Measurements from ENCODE around the gene SETD1A.

Gene SETD1A

DNA sequence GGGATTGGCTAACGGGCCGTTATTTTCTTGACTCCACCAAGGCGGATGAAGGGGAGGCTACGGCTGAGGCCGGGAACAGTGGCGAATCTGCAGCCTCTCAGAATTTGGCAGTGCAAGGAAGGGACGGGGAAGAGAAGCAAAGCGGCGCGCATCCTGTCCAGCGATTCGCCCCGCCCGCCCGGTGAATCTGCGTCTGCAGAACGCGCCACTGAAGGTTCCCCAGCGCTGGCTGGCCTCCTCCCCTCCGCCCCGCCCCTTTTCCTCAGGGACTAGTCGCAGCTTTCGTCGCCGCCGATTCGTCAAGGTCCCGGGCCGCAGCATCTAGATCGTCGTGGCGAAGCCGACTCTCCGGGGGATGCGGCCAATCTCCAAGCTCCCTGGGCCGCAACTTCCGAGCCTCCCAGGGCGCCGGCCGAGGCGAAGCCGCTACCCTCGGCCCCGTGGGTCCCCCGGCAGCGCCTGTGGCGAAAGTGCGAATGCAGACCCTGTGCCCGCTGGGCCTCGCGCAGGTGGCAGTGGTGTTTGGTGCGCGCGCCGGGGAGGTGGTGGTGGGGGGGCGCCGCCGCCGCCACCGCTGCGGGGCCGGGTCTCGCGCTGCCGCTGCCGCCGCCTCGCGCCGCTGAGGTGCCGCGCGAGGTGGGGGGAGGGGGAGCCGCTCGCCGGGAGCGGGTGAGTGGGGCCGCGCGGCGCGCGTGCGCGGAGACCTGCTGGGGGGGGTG, at the start of gene SETD1A:
TSS of gene SETD1A (plus strand) at position 299 of the 719 bp plus-strand sequence. CDS start 978 bp downstream, outside the sequence.
- peak; percentile 90 to 97 for DNase-seq (ENCODE audit: low read depth in 2 of 2)

DNA sequence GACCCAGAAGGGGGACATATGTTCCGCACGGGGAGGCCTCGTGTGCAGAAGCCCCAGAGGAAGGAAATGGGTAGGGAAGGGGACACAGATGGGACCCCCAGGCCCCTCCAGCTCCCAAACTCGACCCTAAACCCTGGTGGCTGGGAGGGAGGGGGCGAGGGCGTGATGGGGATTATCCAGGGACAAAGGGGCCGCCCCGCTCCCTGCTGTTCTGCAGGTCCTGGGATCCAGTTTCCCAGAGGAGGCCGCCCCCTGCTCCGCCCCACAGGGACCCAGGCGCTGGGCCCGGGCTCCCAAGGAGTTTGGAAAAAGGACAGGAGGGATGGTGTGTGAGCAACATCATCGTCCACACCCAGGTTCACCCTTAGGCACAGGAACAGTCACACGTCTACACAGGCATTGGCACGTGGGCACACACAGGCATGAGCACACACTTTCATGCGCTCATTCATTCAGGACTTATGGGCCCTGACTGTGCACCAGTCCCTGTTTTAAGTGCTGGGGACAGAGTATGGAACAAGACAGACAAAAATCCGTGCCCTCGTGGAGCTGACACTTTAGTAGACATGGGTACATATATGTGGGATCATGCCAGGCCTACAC, 47.0 kb upstream of the SETD1A start:
- DNase-seq (ENCODE audit: low read depth in 2 of 2) = no peak

DNA sequence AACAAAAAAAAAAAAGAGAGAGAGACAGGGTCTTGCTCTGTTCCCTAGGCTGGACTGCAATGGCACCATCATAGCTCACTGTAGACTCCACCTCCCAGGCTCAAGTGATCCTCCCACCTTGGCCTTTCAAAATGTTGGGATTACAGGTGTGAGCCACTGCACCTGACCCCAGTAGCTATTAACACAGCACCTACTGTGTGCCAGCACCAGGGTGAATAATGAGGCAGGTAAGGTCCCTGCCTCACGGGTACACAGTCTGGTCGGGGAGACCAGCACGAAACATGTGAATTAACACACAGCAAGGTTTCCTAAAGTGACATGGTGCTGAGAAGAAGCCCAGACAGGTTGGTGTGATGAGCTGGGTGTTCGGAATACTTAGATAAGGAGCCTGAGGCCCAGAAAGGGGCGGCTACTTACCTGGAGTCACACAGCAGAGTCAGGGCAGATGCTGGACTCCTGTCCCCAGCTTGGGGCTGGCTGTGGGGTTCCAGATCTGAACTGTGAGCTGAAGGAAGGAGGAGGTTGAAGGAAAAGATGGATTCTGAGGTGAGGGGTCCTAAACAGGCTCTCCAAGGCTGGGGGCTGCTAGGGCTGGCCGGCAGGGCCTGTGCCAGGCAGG, 44.7 kb upstream of the SETD1A start:
- no peak for DNase-seq (ENCODE audit: low read depth in 2 of 2)

DNA sequence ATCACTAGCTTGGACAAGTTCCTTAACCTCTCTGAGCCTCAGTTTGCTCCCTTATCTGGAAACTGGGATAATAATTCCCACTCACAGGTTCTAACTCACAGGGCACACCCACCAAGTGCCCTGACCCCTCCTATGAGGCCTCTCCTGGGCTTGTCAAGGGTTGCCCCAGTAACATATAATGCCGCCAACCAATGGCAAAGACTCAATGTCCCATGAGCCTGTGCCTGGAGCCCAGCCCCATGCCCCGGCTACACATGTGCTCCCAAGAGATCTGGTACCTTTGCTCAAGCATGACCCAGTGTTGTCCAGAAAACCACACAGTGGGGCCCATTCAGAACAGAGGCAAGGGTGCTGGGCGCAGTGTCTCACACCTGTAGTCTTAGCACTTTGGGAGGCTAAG, 42.7 kb upstream of the SETD1A start:
- DNase-seq (ENCODE audit: low read depth in 2 of 2) = no peak

DNA sequence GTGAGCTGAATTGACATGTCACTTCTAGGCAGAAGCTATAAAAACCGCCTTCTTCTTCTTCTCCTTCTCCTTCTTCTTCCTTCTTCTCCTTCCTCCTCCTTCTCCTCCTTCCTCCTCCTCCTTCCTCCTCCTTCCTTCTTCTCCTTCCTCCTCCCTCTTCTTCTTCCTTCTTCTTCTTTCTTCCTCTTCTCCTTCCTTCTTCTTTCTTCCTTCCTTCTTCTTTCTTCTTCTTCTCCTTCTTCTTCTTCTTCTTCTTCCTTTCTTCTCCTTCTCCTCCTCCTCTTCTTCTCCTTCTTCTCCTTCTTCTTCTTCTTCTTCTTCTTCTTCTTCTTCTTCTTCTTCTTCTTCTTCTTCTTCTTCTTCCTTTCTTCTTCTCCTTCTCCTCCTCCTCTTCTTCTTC, 38.9 kb upstream of the SETD1A start:
- DNase-seq (ENCODE audit: low read depth in 2 of 2) = no peak

DNA sequence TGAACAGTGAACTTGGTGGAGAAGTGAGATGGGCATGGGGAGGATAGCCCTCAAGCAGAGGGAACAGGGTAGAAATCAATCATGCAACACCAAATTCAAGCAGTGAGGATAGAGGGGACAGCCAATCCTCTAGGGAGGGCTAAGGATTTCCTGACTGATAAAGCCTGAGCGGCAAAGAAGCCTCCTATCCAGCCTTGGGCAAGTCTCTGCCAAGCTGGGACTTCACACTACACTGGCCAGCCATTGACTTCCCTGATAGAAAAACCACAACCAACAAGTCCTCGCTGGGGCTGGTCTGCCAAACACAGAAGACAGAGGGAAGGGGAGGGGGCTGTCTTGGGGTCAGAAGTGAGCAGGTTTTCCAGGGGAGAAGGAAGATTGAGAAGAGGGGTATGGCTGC, 36.7 kb upstream of the SETD1A start:
- no peak for DNase-seq (ENCODE audit: low read depth in 2 of 2)

DNA sequence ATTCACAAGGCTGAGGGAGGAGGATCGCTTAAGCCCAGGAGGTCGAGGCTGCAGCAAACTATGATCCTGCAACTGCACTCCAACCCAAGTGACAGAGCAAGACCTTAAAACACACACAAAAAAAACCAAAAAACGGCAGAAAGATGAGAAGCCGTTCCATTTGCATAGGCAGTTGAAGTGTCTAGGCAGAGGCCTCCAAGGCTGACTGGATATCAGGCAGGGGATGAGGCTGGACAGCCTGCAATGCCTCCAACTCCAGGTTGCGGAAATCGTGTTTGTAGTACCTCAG, 36.2 kb upstream of the SETD1A start:
- no peak for DNase-seq (ENCODE audit: low read depth in 2 of 2)

DNA sequence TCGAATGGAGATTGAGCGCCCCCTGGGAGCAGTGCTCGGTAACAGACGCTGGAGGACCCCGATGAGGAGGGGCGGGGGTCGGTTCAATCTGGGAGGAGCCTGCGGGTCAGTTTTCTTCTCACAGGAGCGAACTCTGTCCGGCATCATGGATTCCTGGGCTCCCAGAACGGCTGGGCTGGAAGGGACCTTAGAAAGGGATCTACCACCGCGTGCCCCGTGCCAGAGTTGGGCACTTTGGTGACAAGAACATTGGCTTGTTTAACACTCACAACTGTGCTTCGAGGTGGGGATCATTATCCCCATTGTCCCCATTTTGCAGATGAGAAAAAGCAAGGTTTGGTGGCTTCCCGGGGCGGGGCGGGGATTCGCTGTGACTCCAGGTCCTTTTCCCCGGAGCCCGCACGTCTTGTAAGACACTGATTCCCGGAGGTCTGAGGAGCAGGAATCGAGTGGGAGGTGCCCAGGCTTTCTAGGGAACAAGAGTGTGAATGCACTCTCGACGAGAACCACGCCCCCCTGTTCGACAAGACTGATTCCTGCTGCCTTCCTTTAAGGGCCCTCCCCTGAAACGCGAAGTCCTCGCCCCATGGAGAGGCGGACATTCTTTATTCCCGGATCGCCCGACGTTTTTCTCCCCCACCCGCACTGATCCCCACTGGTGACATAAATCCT, 35.7 kb upstream of the SETD1A start:
- DNase-seq (ENCODE audit: low read depth in 2 of 2) = peak; percentile 67 to 86

DNA sequence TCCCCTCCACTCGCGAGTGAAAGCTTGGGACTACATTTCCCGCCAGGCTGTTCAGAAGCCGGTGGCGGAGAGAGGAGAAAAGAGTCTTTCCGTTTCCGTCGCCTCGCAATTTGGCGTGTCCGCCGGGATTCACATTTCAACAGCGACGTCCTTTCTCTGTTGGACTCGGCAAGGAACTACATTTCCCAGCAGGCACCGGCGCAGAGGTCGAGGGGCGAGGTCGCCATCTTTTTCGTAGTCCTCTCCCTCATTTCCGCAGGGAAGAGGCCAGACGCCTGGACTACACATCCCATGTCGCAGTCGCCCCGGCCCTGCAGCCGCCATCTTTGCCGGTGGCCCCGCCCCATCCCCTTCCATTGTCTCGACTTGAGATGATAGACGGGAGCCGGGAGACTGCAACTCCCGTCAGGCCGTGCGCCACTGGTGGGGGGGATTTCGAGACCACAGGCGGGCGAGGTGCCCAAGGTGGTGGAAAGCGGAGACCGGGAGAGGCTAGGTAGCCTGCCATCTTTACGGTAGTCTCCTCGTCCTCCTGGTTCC, 35.1 kb upstream of the SETD1A start:
- DNase-seq (ENCODE audit: low read depth in 2 of 2) = peak; percentile 99 to 100

DNA sequence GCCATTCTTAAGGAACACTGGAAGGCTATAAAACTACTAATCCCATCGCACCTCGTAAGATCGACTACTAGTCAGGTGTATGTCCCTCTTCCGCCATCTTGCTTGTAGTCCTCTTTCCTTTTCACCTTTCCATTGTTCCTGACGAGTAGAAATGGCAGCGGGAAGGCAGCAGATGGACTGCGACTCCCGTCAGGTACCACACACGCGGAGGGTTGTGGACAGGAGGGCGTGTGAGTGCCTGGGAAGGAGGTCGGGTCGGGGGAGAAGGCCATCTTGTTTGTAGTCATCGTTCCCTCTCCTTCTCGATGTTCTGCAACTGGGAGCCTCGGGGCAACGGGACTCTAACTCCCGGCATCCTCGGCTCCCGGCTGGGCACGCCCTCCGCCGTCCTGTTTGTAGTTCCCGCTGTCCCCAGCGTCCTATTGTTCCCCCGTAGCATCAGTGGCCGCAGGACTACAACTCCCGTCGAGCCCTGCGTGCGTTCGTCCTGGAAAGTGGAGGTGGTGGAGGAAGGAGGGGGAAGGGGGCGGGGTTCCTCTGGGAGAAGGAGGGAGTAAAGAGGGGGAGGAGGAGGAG, 34.5 kb upstream of the SETD1A start:
- DNase-seq (ENCODE audit: low read depth in 2 of 2) = peak; percentile 94 to 97

DNA sequence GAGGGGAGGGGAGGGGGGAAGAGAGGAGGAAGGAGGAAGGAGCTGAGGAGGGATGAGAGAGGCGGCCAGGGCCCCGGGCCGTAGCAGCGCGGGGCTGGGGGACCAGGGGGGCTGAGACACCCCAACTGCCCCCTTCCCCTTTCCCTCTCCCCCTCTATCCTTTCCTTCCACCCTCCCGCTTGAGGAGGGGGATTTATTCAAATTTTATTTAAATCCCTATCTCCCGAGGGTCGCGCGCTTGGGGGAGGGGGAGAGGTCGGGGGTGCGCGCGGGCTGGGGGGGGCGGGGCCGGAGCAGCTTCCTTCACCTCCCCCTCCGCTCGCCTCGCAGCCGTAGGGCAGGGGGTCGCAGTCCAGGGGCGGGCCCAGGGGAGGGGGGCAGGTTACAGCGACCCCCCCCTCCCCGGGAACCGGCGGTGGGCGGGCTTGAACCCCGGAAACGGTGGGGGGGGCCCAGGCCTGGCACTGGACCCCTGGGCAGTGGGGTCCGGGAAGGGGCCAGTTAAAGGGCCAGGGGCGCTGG, 33.9 kb upstream of the SETD1A start, which contains the start of gene FBXL19:
TSS of gene FBXL19 (plus strand) at position 19 of the 522 bp plus-strand sequence. CDS start 2,183 bp downstream, outside the sequence.
- no peak for DNase-seq (ENCODE audit: low read depth in 2 of 2)

DNA sequence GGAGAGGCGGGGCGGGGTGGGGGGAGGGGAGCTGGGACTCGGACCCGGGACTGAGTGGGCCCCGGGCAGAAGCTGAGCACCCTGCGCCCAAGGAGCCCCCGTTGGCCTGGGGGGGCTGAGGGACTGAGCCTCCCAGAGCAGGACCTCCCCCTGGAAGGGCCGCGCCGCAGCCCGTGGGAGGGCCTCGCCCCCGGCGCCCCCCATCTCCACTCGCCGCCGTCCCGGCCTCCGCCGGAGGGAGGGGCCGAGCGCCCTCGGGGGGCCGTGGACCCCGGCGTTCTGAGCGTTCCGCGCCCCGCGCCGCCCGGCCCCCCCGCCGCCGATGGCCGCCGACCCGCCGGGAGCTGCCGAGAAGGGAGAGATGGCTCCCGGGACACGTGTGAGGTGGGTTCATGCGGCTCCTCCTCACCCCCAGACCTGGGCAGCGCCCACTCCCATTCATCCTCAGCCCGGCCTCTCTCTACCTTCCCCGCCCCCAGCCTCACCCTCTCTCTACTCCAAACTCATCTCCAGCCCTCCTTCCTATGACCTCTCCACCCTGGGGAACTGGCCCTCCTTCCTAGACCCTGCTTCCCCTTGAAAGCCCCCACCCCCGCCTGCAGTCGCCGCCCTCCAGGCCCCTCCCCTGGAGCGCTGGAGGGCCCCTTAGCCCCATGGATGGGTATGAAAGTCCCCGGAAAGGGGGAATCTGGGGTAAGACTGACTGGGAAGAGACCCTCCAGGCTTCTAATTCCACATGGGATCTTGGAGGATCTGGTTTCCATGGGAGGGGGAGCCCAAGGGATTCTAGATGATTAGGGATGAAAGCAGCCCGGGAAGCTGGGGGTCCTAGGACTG, 33.3 kb upstream of the SETD1A start:
- DNase-seq (ENCODE audit: low read depth in 2 of 2) = no peak

DNA sequence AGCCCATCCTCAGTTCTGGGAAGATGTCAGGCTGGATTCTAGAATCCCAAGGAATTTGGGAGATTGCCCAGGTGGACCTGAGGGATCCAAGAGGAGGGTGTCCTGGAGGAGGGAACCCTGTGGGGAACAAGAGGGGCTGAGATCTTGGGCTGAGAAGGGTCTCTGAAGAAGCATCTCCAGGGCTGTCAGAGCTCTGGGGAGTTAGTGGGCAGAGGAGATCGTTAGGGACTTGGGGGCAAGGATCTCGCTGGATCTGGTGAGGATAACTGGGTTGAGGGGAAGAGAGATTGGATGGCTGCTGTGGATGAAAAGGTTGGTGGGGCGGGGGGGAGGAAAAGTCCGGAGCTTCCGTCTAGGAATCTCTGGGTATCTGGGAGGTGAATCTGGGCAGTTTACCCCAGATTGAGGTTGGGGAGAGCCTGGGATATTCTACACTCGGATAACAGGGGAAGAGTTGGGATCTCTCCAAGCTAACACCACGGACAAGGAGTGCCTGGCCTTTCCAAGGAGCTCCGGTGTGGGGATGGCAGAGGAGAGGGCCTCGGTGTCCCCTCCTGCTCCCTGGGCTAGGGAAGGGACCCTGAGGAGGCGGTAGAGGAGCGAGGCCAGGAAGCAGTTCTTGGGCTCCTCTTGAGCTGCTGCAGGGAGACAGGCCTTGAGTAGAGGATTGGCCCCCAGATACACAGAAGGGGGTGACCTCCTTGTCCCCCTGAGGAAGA, 32.5 kb upstream of the SETD1A start:
- no peak for DNase-seq (ENCODE audit: low read depth in 2 of 2)

DNA sequence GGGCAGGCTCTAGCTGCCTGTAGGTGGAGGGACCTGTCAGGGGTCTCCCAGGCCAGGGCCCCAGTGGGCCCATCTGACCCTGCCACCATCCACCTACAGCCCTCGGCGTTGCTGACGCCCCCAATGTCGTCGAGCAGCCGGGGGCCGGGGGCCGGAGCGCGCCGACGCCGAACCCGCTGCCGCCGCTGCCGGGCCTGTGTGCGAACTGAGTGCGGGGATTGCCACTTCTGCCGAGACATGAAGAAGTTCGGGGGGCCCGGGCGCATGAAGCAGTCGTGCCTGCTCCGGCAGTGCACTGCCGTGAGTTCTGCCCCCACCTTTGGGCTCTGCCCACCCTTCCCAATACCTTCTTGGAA, 31.9 kb upstream of the SETD1A start:
- no peak for DNase-seq (ENCODE audit: low read depth in 2 of 2)

DNA sequence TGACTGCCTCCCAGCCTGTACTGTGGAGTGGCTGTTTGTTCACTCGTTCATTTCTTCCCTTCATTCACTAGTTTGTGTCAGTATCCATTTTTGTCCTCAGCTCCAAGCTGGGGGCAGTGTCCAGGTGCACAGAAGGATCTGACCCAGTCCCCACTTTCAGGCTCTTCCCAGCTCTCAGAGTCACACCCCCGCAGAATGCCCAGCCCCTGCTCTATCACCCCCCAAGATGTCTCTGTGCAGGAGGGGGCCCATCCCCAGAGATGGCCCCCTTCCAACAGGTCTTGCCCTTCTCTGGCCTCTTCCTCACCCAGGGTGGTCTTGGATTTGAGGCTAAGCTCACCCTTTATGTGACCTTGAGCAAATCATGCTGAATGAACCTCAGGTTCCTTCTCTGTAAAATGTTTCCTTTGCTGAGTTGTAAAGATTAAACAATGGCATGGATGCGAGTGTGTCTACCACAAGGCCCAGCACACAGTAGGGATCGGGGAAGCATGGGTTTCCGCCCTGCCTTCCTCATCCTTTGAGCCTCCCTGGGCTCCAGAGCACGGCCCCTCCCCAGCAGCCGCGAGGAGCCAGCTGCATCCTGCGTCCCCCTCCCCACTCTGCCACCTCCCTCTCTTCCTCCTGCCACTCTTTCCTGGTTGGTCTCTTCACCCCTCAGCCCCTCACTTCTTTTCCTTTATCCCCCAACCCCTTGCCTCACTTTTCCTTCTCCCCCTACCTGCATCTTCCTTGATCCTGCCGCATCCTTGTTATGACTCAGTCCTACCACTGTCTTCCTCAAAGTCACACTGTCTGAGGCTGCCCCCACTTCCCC, 31.4 kb upstream of the SETD1A start:
- no peak for DNase-seq (ENCODE audit: low read depth in 2 of 2)

DNA sequence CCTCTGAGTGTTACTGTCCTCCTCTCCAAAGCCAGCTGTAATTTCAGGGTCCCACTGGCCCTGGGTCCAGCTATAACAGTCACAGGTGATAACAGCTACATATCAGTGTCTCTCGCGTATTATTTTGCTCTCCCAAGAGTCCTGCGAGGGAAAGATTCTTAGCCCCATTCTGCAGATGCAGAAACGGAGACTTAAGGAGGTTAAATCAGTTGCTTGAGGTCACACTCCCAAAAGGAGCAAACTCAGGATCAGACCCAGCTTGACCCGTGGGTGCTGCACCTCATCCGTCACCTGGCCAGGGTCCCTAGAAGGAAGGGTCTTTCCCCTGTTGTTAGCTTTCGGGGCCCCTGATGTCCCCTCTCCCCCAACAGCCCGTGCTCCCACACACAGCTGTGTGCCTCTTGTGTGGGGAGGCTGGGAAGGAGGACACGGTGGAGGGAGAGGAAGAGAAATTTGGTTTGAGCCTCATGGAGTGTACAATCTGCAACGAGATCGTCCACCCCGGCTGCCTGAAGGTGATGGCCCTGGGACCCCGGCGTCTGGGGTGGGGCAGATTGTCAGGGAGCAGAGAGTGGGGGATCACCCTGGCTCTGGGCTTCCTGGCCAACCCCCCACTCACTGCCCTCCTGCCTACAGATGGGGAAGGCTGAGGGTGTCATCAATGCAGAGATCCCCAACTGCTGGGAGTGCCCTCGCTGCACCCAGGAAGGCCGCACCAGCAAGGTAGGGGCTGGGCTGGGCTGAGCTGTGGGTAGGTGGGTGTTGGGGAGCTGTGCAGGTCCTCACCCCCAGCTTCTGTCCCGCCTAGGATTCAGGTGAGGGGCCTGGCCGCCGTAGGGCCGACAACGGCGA, 30.4 kb upstream of the SETD1A start:
- DNase-seq (ENCODE audit: low read depth in 2 of 2) = no peak

DNA sequence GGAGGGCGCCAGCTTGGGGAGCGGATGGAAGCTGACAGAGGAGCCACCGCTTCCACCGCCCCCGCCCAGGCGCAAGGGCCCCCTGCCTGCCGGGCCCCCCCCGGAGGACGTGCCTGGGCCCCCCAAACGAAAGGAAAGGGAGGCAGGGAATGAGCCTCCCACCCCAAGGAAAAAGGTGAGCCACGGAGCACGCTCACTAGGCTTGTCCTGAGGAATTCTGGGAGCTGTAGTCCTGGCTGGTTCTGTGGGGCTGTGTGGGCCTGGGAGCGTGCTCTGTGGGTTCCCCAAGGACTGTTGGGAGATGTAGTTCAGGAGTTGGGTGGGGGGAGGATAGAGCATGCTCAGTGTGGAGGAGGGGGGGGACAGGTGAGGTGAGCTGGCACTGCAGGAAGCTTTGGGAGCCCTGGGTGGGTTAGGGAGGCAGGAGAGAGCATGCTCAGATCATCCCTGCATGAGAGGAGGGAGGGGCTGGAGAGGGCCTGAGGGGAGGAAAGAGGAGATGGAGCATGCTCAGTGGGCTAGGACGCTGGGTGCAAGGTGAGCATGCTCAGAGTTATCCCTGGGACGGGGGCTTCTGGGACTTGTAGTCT, 29.7 kb upstream of the SETD1A start:
- DNase-seq (ENCODE audit: low read depth in 2 of 2) = peak in 1 of 2 experiments; percentile 24

DNA sequence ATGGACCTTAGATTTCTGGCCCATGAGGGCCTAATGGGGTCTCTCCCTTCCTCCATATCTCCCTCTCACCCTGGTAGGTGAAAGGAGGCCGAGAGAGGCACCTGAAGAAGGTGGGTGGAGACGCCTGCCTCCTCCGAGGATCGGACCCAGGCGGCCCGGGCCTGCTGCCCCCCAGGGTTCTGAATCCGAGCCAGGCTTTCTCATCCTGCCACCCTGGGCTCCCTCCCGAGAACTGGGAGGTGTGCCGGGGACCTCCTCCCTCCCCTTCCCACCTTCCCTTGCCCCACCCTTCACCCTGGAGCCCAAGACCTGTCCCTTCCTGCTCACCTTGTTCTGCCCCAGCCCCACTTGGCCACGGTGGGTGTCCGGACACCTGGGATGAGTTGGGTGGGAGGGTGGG, 29.2 kb upstream of the SETD1A start:
- no peak for DNase-seq (ENCODE audit: low read depth in 2 of 2)
